ENCODE measurements around the gene SPAG7. TPM values are rescaled to one million over a fixed set of nuclear protein-coding genes. Genes with fewer than 3 reads are reported as not detected.

SPAG7 gene
- polyA plus RNA-seq, 1 donor (not counting 4 experiments of a cell fraction or from before 2014, with no cell fraction given) = 65.7 TPM

DNA sequence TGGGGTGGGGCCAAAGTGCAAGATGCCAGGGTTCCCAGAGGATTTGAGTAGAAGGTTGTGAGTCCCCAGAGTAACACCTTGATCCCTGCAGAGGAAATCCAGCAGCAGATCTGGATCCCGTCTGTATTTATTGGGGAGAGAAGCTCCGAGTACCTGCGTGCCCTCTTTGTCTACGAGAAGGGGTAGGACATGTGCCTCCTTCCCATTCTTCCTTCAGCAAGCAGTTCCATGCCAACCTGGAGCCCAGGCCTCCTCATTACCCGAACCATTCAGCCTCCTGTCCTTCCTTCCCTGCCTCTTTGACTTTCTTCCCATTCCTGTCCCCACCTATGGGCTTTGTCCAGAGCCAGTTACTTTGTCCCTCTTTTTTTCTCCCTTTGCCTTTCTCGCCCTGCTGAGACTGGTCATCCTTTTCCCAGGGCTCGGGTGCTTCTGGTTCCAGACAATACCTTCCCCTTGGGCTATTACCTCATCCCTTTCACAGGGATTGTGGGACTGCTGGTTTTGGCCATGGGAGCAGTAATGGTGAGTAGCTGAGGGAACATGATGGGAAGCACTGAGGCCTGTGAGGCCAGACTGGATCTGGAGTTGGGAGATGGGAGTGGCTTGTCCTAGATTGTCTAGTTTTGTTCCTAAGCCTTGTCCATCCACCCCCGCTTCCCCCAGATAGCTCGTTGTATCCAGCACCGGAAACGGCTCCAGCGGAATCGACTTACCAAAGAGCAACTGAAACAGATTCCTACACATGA, 24.7 kb downstream of the SPAG7 start:
- no peak overlapping the region for H3K27ac ChIP-seq (ENCODE audit: control insufficient read depth, insufficient read depth, low read length)

DNA sequence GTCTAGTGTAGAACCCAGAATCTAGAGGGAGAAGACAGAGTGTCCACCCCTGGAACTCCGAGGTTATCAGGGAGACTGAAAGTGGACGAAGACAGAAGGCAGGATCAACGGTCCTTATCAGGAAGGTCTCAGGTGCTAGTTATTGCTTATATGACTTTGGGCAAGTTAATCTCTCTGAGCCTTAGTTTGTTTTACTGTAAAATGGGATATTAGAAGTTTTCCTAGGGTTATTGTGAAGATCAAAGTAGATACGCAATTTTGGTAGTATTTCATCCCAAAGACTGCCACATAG, 26.4 kb downstream of the SPAG7 start:
- peaks cover 31 to 32% of the 10 kb centered on the region in 2 experiments for H3K36me3 ChIP-seq (ENCODE audit: control insufficient read depth in 2 of 2, extremely low read depth in 1 of 2, insufficient read depth in 2 of 2, low read length in 2 of 2)
- DNase-seq (ENCODE audit: low read depth, low spot score) = no peak
- no peaks in the 10 kb centered on the region for H3K9me1 ChIP-seq (ENCODE audit: control insufficient read depth, extremely low read depth, insufficient read depth, low read length)
- no peaks in the 10 kb centered on the region for H3K27me3 ChIP-seq (ENCODE audit: control insufficient read depth, extremely low read depth, insufficient read depth, low read length)
- peaks cover 44% of the 10 kb centered on the region for H3K4me1 ChIP-seq (ENCODE audit: control insufficient read depth, extremely low read depth, insufficient read depth, low read length)
- TF ChIP-seq, protein P1, sequence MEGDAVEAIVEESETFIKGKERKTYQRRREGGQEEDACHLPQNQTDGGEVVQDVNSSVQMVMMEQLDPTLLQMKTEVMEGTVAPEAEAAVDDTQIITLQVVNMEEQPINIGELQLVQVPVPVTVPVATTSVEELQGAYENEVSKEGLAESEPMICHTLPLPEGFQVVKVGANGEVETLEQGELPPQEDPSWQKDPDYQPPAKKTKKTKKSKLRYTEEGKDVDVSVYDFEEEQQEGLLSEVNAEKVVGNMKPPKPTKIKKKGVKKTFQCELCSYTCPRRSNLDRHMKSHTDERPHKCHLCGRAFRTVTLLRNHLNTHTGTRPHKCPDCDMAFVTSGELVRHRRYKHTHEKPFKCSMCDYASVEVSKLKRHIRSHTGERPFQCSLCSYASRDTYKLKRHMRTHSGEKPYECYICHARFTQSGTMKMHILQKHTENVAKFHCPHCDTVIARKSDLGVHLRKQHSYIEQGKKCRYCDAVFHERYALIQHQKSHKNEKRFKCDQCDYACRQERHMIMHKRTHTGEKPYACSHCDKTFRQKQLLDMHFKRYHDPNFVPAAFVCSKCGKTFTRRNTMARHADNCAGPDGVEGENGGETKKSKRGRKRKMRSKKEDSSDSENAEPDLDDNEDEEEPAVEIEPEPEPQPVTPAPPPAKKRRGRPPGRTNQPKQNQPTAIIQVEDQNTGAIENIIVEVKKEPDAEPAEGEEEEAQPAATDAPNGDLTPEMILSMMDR (optimal IDR thresholded peaks at IDR 0.05 in 1 of 3, IDR thresholded peaks at IDR 0.05 in 1 of 3, conservative IDR thresholded peaks at IDR 0.05 in 1 of 3; ENCODE audit: extremely low read depth in 1 of 3, insufficient read depth in 2 of 3, low read length in 3 of 3) = no peak
- no peak for TF ChIP-seq EZH2 (IDR thresholded peaks at IDR 0.05; ENCODE audit: low read length)
- dilution Hi-C loops (cut with MboI; ENCODE audit: extremely low pct_ligation_motif_present, low sequenced_read_pairs) = loop anchor here (10.0 kb wide), 1 partner anchor 64 kb away; no protein-coding TSS in a partner anchor
- H3K79me2 ChIP-seq (ENCODE audit: control insufficient read depth, insufficient read depth, low read length) = peaks cover 62% of the 10 kb centered on the region
- no peak overlapping the region for H2AFZ ChIP-seq (ENCODE audit: control insufficient read depth, low read length)
- H4K20me1 ChIP-seq (ENCODE audit: control insufficient read depth, extremely low read depth, insufficient read depth, low read length) = peaks cover 7% of the 10 kb centered on the region
- peak overlapping the region; percentile 97 for H3K9ac ChIP-seq (ENCODE audit: control insufficient read depth, extremely low read depth, insufficient read depth, low read length)
- H3K27ac ChIP-seq (ENCODE audit: control insufficient read depth, insufficient read depth, low read length) = peak overlapping the region; percentile 98
- H3K4me3 ChIP-seq (ENCODE audit: control insufficient read depth in 2 of 3, extremely low read depth in 1 of 3, insufficient read depth in 2 of 3, low read depth in 1 of 3, low read length in 3 of 3) = peak overlapping the region; percentile 88 to 93 (median 91)
- H3K9me3 ChIP-seq (ENCODE audit: control insufficient read depth, low read depth, low read length) = no peaks in the 10 kb centered on the region
- peak overlapping the region; percentile 100 for H3K4me2 ChIP-seq (ENCODE audit: control insufficient read depth, extremely low read depth, insufficient read depth, low read depth, low read length)
- no peak for FAIRE-seq

More for the DNA sequence above, 24.7 kb downstream of the SPAG7 start:
- Histone ChIP-seq H3K9me3 (ENCODE audit: control insufficient read depth, low read depth, low read length) (no peaks in the 10 kb centered on the region), H2AFZ (ENCODE audit: control insufficient read depth, low read length) (no peak overlapping the region), H3K9ac (ENCODE audit: control insufficient read depth, extremely low read depth, insufficient read depth, low read length) (no peak overlapping the region), H4K20me1 (ENCODE audit: control insufficient read depth, extremely low read depth, insufficient read depth, low read length) (peaks cover 15% of the 10 kb centered on the region), H3K4me3 (ENCODE audit: control insufficient read depth in 2 of 3, extremely low read depth in 1 of 3, insufficient read depth in 2 of 3, low read depth in 1 of 3, low read length in 3 of 3) (no peak overlapping the region), H3K9me1 (ENCODE audit: control insufficient read depth, extremely low read depth, insufficient read depth, low read length) (no peaks in the 10 kb centered on the region), H3K36me3 (ENCODE audit: control insufficient read depth in 2 of 2, extremely low read depth in 1 of 2, insufficient read depth in 2 of 2, low read length in 2 of 2) (peaks cover 33 to 38% of the 10 kb centered on the region in 2 experiments), H3K4me1 (ENCODE audit: control insufficient read depth, extremely low read depth, insufficient read depth, low read length) (peaks cover 45% of the 10 kb centered on the region), H3K27me3 (ENCODE audit: control insufficient read depth, extremely low read depth, insufficient read depth, low read length) (no peaks in the 10 kb centered on the region), H3K4me2 (ENCODE audit: control insufficient read depth, extremely low read depth, insufficient read depth, low read depth, low read length) (no peak overlapping the region), H3K79me2 (ENCODE audit: control insufficient read depth, insufficient read depth, low read length) (peaks cover 74% of the 10 kb centered on the region)
- dilution Hi-C loops (cut with MboI; ENCODE audit: extremely low pct_ligation_motif_present, low sequenced_read_pairs) = loop anchor here (10.0 kb wide), 1 partner anchor 62 kb away; no protein-coding TSS in a partner anchor
- FAIRE-seq = no peak
- TF ChIP-seq, protein P1 (optimal IDR thresholded peaks at IDR 0.05 in 1 of 3, IDR thresholded peaks at IDR 0.05 in 1 of 3, conservative IDR thresholded peaks at IDR 0.05 in 1 of 3; ENCODE audit: extremely low read depth in 1 of 3, insufficient read depth in 2 of 3, low read length in 3 of 3) = no peak
- TF ChIP-seq EZH2 (IDR thresholded peaks at IDR 0.05; ENCODE audit: low read length) = no peak
- DNase-seq (ENCODE audit: low read depth, low spot score) = no peak

All from keratinocyte (primary cell).